Activated CD8-positive, alpha-beta memory T cell treated with anti-CD3 and anti-CD28 coated beads for 24 hours (primary cell): ENCODE measurements around the gene SLC25A12.
"Not testable (repeated sequence)": the region's sequence is repeated elsewhere in the genome, so short reads cannot be mapped to it uniquely, and the experiment has no call there.

Source experiments
- DNase-seq: peaks from one replicate; pipeline ENCODE4 v3.0.0-alpha.2; 2020

The SLC25A12 gene

GRCh38 chr2:171788316-171788993 is 105.6 kb downstream of the SLC25A12 start:
- no peak for DNase-seq

GRCh38 chr2:171787333-171788072 is 106.5 kb downstream of the SLC25A12 start:
- no peak for DNase-seq

- DNase-seq = no peak
Measured at GRCh38 chr2:171785450-171785849, 108.6 kb downstream of the SLC25A12 start.

GRCh38 chr2:171778515-171778914 is 115.5 kb downstream of the SLC25A12 start:
- DNase-seq = no peak

GRCh38 chr2:171774581-171774980 is 119.5 kb downstream of the SLC25A12 start:
- DNase-seq = not testable (repeated sequence)

GRCh38 chr2:171772373-171772772 is 121.7 kb downstream of the SLC25A12 start:
- no peak for DNase-seq

- DNase-seq = no peak
Measured at GRCh38 chr2:171771463-171771862, 122.6 kb downstream of the SLC25A12 start.

GRCh38 chr2:171763602-171764001 is 130.4 kb downstream of the SLC25A12 start:
- DNase-seq = no peak

GRCh38 chr2:171762879-171763573 is 131.0 kb downstream of the SLC25A12 start:
- DNase-seq = no peak

- DNase-seq = not testable (repeated sequence)
Measured at GRCh38 chr2:171761176-171761575, 132.9 kb downstream of the SLC25A12 start.

GRCh38 chr2:171758762-171759161 is 135.3 kb downstream of the SLC25A12 start:
- DNase-seq = not testable (repeated sequence)

- DNase-seq = no peak
Measured at GRCh38 chr2:171754254-171754939, 139.6 kb downstream of the SLC25A12 start.

- no peak for DNase-seq
Measured at GRCh38 chr2:171747371-171747770, 146.7 kb downstream of the SLC25A12 start.

GRCh38 chr2:171745806-171746205 is 148.2 kb downstream of the SLC25A12 start:
- no peak for DNase-seq

GRCh38 chr2:171745141-171745540 is 148.9 kb downstream of the SLC25A12 start:
- no peak for DNase-seq

- no peak for DNase-seq
Measured at GRCh38 chr2:171742760-171743159, 151.3 kb downstream of the SLC25A12 start.

- DNase-seq = no peak
Measured at GRCh38 chr2:171741189-171741588, 152.9 kb downstream of the SLC25A12 start.

- DNase-seq = no peak
Measured at GRCh38 chr2:171735991-171736710, 157.9 kb downstream of the SLC25A12 start.
